Retina (tissue), 1 donor: Measurements from ENCODE around the gene INF2.

Experiments used
- DNase-seq: peaks from one replicate; pipeline ENCODE4 v3.0.0-alpha.2; 2016

INF2 gene

GRCh38 chr14:104706733-104707607, 17.6 kb downstream of the INF2 start:
- no peak for DNase-seq

GRCh38 chr14:104707608-104708595, 18.5 kb downstream of the INF2 start:
- DNase-seq = no peak

- peak; percentile 83 for DNase-seq
Measured at GRCh38 chr14:104708606-104709268, 19.3 kb downstream of the INF2 start.

- DNase-seq = no peak
Measured at GRCh38 chr14:104709387-104710039, 20.1 kb downstream of the INF2 start.

- DNase-seq = no peak
Measured at GRCh38 chr14:104710071-104710735, 20.8 kb downstream of the INF2 start.

GRCh38 chr14:104712881-104713734, 23.7 kb downstream of the INF2 start:
- DNase-seq = no peak

GRCh38 chr14:104714066-104714465, 24.6 kb downstream of the INF2 start:
- no peak for DNase-seq

GRCh38 chr14:104714681-104715080, 25.3 kb downstream of the INF2 start:
- DNase-seq = no peak

- DNase-seq = no peak
Measured at GRCh38 chr14:104715416-104715815, 26.0 kb downstream of the INF2 start.

GRCh38 chr14:104715871-104716270, 26.5 kb downstream of the INF2 start:
- DNase-seq = no peak

GRCh38 chr14:104717137-104717536, 27.7 kb downstream of the INF2 start:
- DNase-seq = no peak

GRCh38 chr14:104717646-104718045, 28.2 kb downstream of the INF2 start:
- peak; percentile 39 for DNase-seq

GRCh38 chr14:104718147-104718546, 28.7 kb downstream of the INF2 start:
- no peak for DNase-seq

GRCh38 chr14:104718871-104719270, 29.5 kb downstream of the INF2 start:
- no peak for DNase-seq

GRCh38 chr14:104719343-104719742, 29.9 kb downstream of the INF2 start:
- DNase-seq = no peak

GRCh38 chr14:104721505-104722431, 32.4 kb downstream of the INF2 start:
- no peak for DNase-seq

- no peak for DNase-seq
Measured at GRCh38 chr14:104722938-104723650, 33.7 kb downstream of the INF2 start.

GRCh38 chr14:104723651-104724406, 34.4 kb downstream of the INF2 start, which contains the start of gene ADSS1:
Gene ADSS1, plus strand, starts transcription at chr14:104724229. Its CDS starts 42 bp downstream, at chr14:104724271.
- peak; percentile 80 for DNase-seq
